ENCODE results near the gene MCM10.

The MCM10 gene

DNA sequence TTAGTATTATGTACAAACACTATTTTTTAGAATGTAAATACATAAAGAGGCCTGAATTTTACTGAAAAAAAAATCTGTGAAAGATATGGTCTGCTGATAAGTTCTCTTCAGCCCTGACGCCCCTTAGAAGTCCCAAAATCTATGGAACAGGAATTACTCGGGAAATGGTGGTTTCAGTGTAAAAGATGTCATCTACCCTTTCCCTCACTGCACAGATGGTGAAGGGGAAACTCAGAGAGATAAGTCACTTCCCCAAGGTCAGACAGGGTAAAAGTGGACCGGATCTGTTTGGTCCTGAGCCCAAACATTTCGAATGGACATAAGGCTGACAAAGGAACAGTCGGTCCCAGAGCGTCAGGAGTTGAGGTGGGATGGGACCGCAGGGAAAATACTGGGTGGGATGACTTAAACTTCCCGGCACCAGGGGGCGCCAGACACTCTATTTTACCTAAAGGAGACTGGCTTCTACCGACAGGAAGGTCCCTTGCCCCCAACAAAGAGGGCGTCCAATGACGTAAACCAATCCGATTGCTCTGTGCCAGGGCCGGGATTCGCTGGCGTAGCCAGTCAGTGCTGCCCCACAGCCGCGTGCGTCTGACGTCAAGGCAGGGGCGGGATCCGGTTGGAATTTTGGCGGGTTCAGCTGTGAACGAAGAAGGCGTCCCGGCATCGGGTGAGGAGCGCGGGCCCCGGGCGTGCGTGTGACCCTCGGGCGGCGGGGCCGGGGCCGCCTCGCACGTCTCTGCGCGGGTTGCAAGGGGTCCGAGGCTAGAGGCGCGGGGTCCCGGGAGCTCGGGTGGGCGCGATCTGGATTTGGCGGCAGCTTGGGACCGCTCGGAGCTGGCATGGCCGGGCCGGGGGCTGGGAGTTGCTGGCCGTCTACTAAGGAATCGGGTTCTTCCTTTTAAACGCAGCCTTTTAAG lies at the start of gene MCM10:
TSS of gene MCM10 (plus strand) at position 625 of the 923 bp plus-strand sequence. CDS start 2,645 bp downstream, outside the sequence.
- TF ChIP-seq, protein P1, sequence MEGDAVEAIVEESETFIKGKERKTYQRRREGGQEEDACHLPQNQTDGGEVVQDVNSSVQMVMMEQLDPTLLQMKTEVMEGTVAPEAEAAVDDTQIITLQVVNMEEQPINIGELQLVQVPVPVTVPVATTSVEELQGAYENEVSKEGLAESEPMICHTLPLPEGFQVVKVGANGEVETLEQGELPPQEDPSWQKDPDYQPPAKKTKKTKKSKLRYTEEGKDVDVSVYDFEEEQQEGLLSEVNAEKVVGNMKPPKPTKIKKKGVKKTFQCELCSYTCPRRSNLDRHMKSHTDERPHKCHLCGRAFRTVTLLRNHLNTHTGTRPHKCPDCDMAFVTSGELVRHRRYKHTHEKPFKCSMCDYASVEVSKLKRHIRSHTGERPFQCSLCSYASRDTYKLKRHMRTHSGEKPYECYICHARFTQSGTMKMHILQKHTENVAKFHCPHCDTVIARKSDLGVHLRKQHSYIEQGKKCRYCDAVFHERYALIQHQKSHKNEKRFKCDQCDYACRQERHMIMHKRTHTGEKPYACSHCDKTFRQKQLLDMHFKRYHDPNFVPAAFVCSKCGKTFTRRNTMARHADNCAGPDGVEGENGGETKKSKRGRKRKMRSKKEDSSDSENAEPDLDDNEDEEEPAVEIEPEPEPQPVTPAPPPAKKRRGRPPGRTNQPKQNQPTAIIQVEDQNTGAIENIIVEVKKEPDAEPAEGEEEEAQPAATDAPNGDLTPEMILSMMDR (conservative IDR thresholded peaks at IDR 0.05; ENCODE audit: low read depth, low read length), result peak; percentile 78

DNA sequence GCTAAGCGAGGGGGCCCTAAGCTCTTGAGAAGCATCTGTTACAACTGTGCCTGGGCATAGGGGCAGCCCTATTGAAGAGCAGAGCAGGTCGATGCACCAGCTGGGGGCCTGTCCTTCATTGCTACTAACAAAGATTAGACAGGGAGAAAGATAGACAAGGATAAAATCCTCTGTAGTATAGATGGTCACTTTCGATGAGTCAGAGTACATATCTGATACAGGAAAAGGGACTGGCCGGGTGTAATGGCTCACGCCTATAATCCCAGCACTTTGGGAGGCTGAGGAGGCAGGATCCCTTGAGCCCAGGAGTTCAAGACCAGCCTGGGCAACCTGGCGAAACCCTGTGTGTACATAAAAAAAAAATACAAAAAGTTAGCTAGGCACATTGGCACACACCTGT lies 47.8 kb upstream of the MCM10 start:
- no peak overlapping the region for H3K4me3 ChIP-seq (ENCODE audit: low read length)
- TF ChIP-seq, protein P1 (conservative IDR thresholded peaks at IDR 0.05; ENCODE audit: low read depth, low read length), result no peak
- DNase-seq (ENCODE audit: low read depth), result no peak

More for the DNA sequence above, at the start of gene MCM10:
- peak within 1 kb of the TSS; percentile 71 for H3K4me3 ChIP-seq (ENCODE audit: low read length)
- DNase-seq (ENCODE audit: low read depth), result peak; percentile 97

DNA sequence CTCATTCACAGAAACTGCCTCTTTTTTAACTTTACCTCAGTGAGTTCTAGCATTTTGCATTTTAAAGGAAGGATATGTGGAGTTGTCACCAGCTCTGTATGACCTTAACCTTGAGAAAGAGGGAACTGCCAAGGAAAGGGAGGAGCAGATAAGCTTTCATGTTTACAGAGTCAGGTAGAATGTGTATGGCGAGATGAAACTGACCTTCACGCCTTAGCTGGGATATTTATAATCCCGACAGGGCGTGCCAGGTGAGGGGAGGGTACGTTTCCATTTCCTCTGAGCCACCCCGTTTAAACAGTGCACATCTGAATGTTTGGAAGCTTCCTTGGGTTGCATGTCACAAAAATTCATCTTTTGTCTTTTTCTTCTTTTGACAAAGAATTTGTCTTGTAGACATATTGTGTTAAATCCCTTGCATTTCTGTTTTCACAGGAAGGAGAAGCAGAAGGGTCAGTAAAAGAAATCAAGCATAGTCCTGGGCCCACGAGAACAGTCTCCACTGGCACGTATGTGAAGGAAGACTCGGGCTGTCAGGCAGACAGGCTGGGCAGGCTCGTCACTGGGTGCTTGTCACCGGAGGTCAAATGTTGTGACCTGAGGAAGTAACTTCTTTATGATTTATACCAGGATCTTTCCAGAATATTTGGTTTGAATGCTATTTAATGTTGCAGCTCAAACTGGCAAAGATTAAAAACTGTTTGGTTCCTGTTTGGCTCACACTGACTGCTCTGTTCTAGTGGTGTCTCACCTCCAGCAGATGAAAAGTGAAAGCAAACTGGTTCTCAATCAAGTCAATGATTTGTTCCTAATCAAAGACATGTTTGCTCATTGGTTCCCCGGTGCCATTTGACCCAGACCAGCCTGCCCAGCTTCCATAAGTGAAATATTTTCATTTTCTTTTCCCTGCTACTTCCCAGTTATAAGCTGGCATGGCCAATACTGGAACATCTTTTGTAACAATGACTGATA lies 45.2 kb upstream of the MCM10 start:
- H3K4me3 ChIP-seq (ENCODE audit: low read length), result no peak overlapping the region
- TF ChIP-seq, protein P1 (conservative IDR thresholded peaks at IDR 0.05; ENCODE audit: low read depth, low read length), result no peak
- no peak for DNase-seq (ENCODE audit: low read depth)

DNA sequence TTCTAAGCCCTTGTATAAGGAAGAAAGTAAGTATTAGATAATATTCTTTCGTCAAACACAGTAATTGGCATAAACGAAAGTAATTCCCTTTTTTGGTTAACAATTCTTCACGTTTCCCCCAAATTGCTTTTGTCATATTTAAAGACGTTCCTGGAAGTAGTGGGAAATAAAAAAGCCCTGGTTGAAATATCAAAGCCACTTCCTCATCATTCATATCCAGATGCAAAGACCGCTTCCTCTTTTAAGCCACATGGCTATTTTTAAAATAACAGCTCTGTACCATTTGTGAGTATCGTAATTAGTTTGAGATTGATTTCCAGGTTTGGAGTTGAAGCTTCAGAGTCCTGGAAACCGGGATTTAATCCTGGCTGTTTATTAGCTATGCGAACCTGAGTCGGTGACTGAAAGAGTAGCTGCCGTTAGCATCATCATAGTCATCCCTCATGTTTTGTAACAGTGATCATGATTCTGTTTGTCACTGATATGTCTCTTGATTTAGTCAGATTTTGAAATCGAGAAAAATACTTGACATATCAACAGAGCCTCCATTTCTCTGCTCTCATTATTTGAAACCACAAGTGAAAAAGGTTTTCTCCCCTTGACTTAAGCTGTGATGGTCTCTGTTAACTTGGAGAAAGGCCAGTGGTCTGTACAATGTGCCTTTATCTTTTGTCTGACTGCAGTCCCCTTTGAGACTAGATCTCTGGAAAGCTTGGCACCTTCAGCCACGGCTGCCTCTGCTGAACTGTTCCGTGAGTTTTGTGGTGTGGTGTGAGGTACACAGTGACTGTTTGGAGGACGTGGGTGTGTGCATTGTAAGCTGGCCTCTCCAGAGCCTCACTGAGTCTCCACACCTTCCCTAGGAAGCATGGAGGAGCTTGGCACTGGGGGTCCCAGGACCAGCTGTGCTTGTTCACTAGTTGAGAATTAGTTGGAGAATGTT lies 43.2 kb upstream of the MCM10 start:
- TF ChIP-seq, protein P1 (conservative IDR thresholded peaks at IDR 0.05; ENCODE audit: low read depth, low read length), result no peak
- DNase-seq (ENCODE audit: low read depth), result no peak
- H3K4me3 ChIP-seq (ENCODE audit: low read length), result no peak overlapping the region

DNA sequence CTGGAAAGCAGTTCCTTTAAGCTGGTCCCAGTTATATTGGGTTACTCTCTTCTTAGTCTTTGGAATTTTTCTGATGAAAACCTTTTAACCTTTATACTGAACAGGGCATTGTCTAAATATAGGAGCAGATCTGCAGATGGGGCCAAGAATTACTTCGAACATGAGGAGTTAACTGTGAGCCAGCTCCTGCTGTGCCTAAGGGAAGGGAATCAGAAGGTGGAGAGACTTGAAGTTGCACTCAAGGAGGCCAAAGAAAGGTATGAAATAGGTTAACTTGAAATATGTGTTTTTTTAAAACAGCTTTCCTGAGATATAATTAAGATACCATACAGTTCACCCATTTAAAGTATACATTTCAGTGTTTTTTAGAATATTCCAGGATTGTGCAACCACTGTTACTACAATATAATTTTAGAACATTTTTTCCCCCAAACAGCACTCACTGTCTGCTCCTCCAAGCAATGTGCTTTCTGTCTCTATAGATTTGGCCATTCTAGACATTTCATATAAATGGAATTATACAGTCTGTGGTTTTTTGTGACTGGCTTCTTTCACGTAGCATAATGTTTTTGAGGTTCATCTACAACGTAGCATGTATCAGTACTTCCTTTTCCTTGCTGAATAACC lies 42.5 kb upstream of the MCM10 start:
- no peak for DNase-seq (ENCODE audit: low read depth)
- H3K4me3 ChIP-seq (ENCODE audit: low read length), result no peak overlapping the region
- TF ChIP-seq, protein P1 (conservative IDR thresholded peaks at IDR 0.05; ENCODE audit: low read depth, low read length), result no peak
